Measurements from ENCODE around the gene FAM120C. TPM values are rescaled to one million over a fixed set of nuclear protein-coding genes. Genes with fewer than 3 reads are reported as not detected.
A peak's percentile ranks its signal among the peaks of the same experiment; 100 is the strongest.

FAM120C gene
- total RNA-seq, 1 experiment from 2014 or later = 10.6 TPM

GRCh38 chrX:54043056-54043455 lies 140.0 kb downstream of the FAM120C start (continued):
- no peak for TF ChIP-seq CDX4 (CRISPR knock-in tag; IDR thresholded peaks at IDR 0.05; ENCODE audit: borderline replicate concordance)
- TF ChIP-seq FOXP1 (CRISPR knock-in tag; IDR thresholded peaks at IDR 0.05; ENCODE audit: borderline replicate concordance) = no peak

GRCh38 chrX:54042609-54043021 lies 140.4 kb downstream of the FAM120C start:
- peak; percentile 14 for ATAC-seq
- ChIA-PET CTCF (interaction anchor here (0.7 to 1.0 kb wide), 4 partner anchors 21 to 358 kb away, joined by 3 read pairs; partner anchors contain the start of gene FAM120C), POLR2A (interaction anchor here (1.1 to 1.5 kb wide), 3 partner anchors 138 to 597 kb away, joined by 3 to 4 read pairs (median 3); partner anchors contain the start of gene FAM120C)
- Mint-ChIP-seq H3K36me3 (peaks cover 13% of the 10 kb centered on the region), H3K9me3 (no peaks in the 10 kb centered on the region), H3K27ac (no peak overlapping the region), H3K4me1 (peaks cover 15% of the 10 kb centered on the region), H3K4me3 (peak overlapping the region; percentile 94), H3K27me3 (ENCODE audit: low read depth) (no peaks in the 10 kb centered on the region)
- DNase-seq (ENCODE audit: low spot score) = peak; percentile 46
- TF ChIP-seq TP53 (CRISPR knock-in tag; IDR thresholded peaks at IDR 0.05) (no peak), ATF3 (CRISPR knock-in tag; conservative IDR thresholded peaks at IDR 0.05) (no peak), ZNF423 (CRISPR knock-in tag; IDR thresholded peaks at IDR 0.05) (no peak), FOXK1 (CRISPR knock-in tag; IDR thresholded peaks at IDR 0.05) (no peak), NR1H2 (CRISPR knock-in tag; IDR thresholded peaks at IDR 0.05) (no peak), ESRRA (CRISPR knock-in tag; IDR thresholded peaks at IDR 0.05; ENCODE audit: borderline replicate concordance) (no peak), SMAD4 (CRISPR knock-in tag; IDR thresholded peaks at IDR 0.05) (no peak), ERG (CRISPR knock-in tag; IDR thresholded peaks at IDR 0.05) (no peak)

- no peak for TF ChIP-seq SP1 (CRISPR knock-in tag; conservative IDR thresholded peaks at IDR 0.05)
- TF ChIP-seq ZNF423 (CRISPR knock-in tag; IDR thresholded peaks at IDR 0.05) = no peak
- no peak for TF ChIP-seq NR3C1 (CRISPR knock-in tag; conservative IDR thresholded peaks at IDR 0.05; ENCODE audit: low read depth)
- TF ChIP-seq ZSCAN18 (CRISPR knock-in tag; IDR thresholded peaks at IDR 0.05) = no peak
- TF ChIP-seq CREB1 (CRISPR knock-in tag; IDR thresholded peaks at IDR 0.05) = no peak
- POLR2A ChIA-PET = interaction anchor here (0.8 kb wide), 1 partner anchor 14 kb away, joined by 3 read pairs; the partner anchor contains the start of gene PHF8
- Mint-ChIP-seq H3K36me3 (peaks cover 24% of the 10 kb centered on the region), H3K4me1 (peaks cover 6% of the 10 kb centered on the region), H3K4me3 (no peak overlapping the region), H3K27ac (no peak overlapping the region; the same call in 1 of the 2 replicates), H3K27me3 (ENCODE audit: low read depth) (no peaks in the 10 kb centered on the region), H3K9me3 (no peaks in the 10 kb centered on the region)
- ATAC-seq (no peak), DNase-seq (ENCODE audit: low spot score) (no peak)
- CTCF ChIA-PET = no interaction called here
These were observed 152.7 kb downstream of the FAM120C start for GRCh38 chrX:54030329-54030728.

GRCh38 chrX:54029529-54030143 lies 153.4 kb downstream of the FAM120C start:
- H3K36me3 Mint-ChIP-seq = peaks cover 21% of the 10 kb centered on the region
- H3K27ac Mint-ChIP-seq = no peak overlapping the region
- POLR2A ChIA-PET = no interaction called here

More at GRCh38 chrX:54029529-54030143, 153.4 kb downstream of the FAM120C start:
- H3K4me3 Mint-ChIP-seq = no peak overlapping the region
- CTCF ChIA-PET = no interaction called here
- ATAC-seq = no peak
- H3K4me1 Mint-ChIP-seq = peaks cover 6% of the 10 kb centered on the region
- no peaks in the 10 kb centered on the region for H3K27me3 Mint-ChIP-seq (ENCODE audit: low read depth)
- DNase-seq (ENCODE audit: low spot score) = no peak
- no peaks in the 10 kb centered on the region for H3K9me3 Mint-ChIP-seq
- TF ChIP-seq TP53 (CRISPR knock-in tag; IDR thresholded peaks at IDR 0.05) (no peak), HMGXB4 (CRISPR knock-in tag; IDR thresholded peaks at IDR 0.05) (no peak), CREB1 (CRISPR knock-in tag; IDR thresholded peaks at IDR 0.05) (no peak), NFATC4 (CRISPR knock-in tag; IDR thresholded peaks at IDR 0.05) (no peak), ZNF317 (CRISPR knock-in tag; IDR thresholded peaks at IDR 0.05; ENCODE audit: borderline replicate concordance, low read depth) (no peak), MYBL2 (CRISPR knock-in tag; IDR thresholded peaks at IDR 0.05) (no peak), JAZF1 (CRISPR knock-in tag; IDR thresholded peaks at IDR 0.05) (no peak), SMAD4 (CRISPR knock-in tag; IDR thresholded peaks at IDR 0.05) (no peak), ZBTB21 (CRISPR knock-in tag; IDR thresholded peaks at IDR 0.05; ENCODE audit: borderline replicate concordance) (no peak)
